Activated effector memory CD4-positive, alpha-beta T cell treated with anti-CD3 and anti-CD28 coated beads, Interleukin-2, amount 50 U/mL, for 16 hours (primary cell): ENCODE data around the gene LSAMP.

Experiments used
- DNase-seq: peaks from one replicate; pipeline ENCODE4 v3.0.0-alpha.2; 2020

LSAMP gene

GRCh38 chr3:116350119-116350733, 95.1 kb downstream of the LSAMP start:
- DNase-seq: no peak

DNA sequence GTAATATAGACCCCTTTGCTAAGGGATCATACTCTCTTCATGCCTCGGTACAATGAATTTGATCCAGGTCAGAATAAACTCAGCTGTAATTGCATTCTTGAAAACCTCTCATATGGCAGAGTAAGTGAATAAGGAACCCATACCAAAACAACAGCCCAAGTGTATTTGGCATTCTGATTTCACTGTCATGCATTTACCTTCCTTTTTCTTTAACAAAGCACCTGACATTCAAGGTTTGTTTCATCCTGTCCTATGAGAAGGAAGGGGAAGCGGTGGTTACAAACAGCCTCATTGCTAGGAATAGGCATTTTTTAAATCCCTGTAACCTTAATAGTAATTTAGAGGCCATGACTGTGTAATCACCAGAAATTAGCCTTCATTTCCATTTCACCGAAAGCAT, 97.1 kb downstream of the LSAMP start:
- no peak for DNase-seq

GRCh38 chr3:116342499-116342898, 102.8 kb downstream of the LSAMP start:
- DNase-seq: no peak

DNA sequence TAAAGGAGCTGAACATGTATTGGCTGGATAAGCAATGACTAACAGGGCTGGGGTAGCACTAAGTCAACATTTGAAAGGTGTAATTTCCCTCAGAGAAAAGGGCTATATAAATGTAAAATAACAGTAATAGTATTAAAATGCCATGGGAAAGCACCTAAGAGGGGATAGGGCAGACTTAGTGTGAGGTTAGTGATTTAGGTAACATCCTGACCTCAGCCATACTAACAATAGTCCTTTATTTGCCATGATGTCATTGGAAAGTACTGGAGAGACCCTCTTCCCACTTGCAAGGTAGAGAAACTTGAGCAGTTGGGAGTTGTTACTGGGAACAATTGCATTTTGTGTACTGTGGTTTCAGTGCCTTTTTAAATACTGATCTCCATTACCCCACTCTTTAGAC, 103.4 kb downstream of the LSAMP start:
- DNase-seq: no peak

- DNase-seq: no peak
Observed at GRCh38 chr3:116341381-116341780, 103.9 kb downstream of the LSAMP start.

GRCh38 chr3:116340680-116341216, 104.5 kb downstream of the LSAMP start:
- DNase-seq: no peak

GRCh38 chr3:116339441-116340028, 105.8 kb downstream of the LSAMP start:
- DNase-seq: no peak

DNA sequence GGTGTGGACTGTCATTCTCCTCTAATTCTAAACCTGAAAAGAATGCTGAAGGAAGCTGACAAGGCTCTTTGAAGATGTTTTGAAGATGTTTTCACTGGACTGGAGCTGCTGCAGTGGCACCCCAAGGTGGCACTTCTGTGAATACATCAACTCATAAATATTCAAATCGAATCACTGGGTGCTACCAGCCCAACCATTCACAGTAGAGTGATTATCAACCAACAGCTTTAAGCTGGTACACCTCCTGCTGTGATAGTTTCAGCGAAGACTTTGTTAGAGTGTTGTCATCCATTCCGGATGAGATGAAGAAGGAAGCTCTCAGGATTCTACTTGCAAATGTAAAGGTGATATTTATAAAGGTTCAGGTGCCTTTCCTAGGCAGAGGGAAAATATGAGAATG, 106.6 kb downstream of the LSAMP start:
- DNase-seq: no peak

DNA sequence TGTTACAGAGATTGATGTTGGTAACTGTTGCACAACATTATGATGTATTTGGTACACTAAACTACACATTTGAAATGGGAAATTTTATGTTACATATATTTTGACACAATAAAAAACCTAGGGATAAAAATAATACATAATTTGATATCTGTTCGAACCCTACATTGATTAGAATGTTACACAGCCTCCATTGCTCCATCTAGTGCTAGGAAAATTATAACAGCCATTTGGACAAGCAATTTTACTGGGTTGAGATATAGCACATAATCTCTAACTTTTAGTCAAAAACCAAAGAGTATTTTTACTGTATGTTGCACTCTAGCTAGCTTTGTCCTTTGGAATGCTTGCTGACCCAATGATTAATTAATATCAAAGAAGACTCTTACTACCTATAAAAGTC, 108.1 kb downstream of the LSAMP start:
- DNase-seq: no peak

- DNase-seq: no peak
Observed at GRCh38 chr3:116331380-116331779, 113.9 kb downstream of the LSAMP start.

GRCh38 chr3:116322750-116323375, 122.4 kb downstream of the LSAMP start:
- DNase-seq: no peak

DNA sequence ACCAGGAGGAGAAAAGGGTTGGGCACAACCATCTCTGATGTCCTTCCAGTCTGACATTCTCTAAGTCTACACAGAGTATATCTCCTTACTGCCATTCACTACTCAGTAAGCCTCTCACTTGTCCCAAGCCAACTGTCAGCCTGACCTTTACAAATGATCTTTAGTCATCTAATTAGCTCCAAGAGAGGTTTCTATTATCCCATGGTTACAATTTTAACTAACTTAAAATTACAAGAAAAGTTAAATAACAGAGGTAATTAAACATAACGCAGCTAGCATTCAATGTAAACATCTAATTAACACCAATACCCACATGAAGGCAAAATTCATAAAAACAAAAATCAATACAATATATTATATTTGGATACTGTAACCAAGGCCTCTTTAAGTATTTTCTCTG, 126.9 kb downstream of the LSAMP start:
- DNase-seq: no peak

DNA sequence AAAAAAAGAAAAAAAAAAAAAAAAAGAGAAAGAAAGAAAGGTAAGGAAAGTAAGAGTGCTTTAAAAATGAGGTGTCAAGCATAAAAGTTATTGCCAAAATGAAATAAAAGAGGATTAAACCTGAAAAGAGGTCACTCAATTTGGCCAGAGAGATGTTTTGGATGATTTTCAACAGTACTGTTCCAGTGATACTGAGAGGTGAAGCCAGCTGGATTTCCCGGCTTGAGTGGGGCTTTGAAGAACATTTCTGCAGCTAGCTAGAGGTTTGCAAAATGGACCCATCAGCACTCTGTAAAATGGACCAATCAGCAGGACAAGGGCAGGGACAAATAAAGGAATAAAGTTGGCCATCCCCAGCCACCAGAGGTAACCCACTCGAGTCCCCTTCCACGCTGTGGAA, 128.5 kb downstream of the LSAMP start:
- no peak for DNase-seq

DNA sequence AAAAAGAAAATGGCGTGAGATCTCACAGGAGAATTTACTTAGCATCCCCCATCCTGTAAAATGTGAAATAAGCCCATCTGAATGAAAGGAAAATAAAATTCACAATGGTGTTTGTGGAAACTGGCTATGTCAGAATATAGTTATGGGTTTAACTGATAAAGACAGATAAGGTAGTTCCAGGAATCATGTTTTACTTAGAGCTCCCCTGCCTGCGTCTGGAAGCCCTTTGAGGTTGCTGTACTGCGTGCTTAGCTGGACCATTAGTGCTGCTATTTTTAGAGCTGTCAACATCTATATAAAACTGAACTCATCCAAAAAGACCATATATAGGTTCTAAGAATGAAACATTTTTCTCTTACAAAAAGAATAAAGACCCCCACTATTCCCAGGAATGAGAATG, 130.8 kb downstream of the LSAMP start:
- no peak for DNase-seq

DNA sequence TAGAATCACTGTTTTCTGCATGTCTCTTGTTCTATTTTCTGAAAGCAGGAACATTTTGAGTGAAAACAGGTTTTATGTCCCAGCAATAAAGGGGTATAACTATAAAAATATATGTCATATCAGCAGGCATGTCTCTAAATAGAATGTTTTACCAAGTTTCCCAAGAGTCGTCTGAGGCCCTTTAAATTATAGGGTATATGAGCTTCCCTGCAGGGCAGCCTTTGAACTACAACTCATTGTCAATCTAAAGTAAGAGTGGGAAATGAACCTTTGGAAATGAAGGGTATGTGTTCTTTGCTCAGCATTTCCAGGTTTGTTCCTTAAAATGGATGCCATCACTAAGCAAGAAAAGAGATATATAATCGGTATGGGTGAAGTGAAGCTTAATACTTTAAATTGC, 138.6 kb downstream of the LSAMP start:
- no peak for DNase-seq

DNA sequence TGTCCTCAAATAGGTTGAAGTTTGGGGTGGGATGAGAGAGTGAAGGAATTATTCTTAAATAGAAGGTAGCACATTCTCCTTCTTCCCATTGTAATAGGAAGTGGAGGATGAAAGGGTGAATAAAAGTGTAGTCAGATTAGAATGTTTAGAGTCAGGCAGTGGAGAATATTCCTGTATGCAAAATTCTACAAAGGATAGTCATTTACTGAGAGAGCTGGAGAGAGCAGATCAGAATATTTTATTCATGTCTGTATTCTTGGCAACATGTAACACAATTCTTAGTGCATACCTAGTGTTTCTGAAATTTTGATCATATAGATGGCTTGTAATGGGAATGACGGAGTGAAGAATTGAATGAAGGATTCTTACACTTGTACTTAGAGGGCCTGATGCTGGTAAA, 139.1 kb downstream of the LSAMP start:
- DNase-seq: no peak

DNA sequence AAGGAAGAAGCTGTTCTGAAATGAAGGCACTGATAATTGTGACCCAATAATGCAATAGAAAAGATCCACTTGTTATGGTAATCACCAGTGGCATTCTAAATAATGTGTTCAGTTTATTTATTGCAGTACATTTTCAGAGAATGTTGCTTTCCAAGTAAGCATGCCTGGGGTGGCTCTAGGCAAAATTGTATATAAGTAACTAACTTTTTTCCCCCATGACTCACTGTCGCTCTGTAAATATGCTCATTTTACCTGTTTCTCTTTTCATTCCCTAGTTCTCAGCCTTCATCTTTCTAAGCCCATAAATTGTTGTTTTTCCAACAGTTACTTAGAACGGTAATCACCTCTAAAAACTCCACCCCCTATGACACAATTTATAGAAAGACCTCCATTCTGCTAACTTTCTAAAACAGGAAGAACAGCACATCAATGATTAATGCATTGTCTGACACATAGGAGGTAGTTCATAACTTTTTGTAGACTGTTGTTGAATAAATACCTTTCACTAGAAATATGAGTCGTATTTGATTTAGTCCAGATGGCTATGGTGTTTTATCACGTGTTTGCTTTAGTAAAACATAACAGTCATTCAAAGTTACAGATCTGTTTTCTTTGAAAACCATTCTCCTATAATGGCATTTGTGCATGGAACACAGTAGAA, 143.1 kb downstream of the LSAMP start:
- no peak for DNase-seq

- DNase-seq: no peak
Observed at GRCh38 chr3:116301422-116301821, 143.9 kb downstream of the LSAMP start.

GRCh38 chr3:116300226-116300625, 145.1 kb downstream of the LSAMP start:
- no peak for DNase-seq

DNA sequence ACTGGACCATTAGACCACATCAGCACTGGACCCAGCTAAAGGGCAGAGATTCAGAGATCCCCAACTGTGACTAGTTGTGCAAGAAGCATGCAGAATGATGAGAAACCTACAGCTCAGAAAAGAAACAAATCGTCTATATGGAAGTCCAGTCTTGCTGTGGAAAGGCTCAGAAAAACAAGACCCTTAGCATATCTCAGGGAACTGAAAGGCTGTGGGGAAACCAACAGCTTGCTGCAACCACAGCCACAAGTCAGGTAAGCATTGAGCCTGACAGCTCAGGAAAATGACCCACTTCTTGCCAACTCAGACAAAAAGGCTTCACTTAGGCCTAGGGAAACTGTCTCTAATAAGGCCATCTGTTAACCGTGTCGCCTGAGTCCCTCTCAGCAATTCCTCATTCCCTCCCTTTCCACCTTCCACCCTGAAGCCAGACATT, 145.6 kb downstream of the LSAMP start:
- no peak for DNase-seq

DNA sequence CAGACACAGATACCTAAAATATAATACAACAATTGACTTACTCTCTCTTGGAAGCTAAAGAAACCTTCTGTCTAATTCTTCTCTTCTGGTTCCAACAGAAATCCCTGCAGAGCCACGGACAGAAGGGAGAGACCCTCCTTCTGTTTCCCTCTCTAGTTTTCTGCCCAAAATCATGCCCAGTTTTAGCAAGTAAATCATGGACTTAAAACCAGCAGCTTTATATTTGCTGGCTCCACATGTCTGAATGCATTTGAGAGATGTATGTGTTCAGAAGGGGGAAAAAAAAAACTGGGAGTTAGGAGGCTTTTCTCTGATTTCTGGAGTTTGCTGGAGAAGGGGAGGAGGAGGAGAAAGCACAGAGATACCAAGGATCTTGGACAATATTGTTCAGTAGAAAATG, 147.1 kb downstream of the LSAMP start:
- no peak for DNase-seq

DNA sequence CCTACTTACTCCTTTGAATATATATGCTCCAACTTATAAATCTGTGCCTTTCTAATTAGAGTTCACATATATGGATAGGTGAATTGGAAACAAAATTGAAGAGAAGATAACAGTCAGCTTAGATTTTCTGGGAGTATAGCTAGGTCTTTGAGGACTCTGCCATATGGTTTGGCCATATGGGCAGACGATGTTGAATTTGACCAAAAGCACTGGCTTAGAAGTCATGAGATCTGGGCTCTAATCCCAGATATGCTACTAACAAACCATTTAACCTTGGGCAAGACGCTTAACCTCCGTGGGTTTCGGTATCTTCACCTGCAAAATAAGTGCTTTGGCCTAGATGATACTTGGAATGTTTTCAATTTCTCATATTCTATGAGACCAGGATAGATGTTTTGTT, 154.1 kb downstream of the LSAMP start:
- DNase-seq: no peak

GRCh38 chr3:116288485-116288884, 156.8 kb downstream of the LSAMP start:
- no peak for DNase-seq
